Measurements from ENCODE around the gene ADAMTSL5.

The ADAMTSL5 gene

GRCh38 chr19:1495051-1495798 is 17.6 kb downstream of the ADAMTSL5 start:
- DNase-seq = no peak

GRCh38 chr19:1494115-1494815 is 18.6 kb downstream of the ADAMTSL5 start:
- no peak for DNase-seq

- DNase-seq = no peak
Measured at GRCh38 chr19:1492474-1493006, 20.3 kb downstream of the ADAMTSL5 start.

GRCh38 chr19:1491849-1492170 is 21.0 kb downstream of the ADAMTSL5 start:
- no peak for DNase-seq

GRCh38 chr19:1491114-1491848 is 21.5 kb downstream of the ADAMTSL5 start, which contains the start of gene REEP6:
REEP6 (plus strand) TSS chr19:1491181; CDS start chr19:1491270, 89 bp downstream.
- no peak for DNase-seq

GRCh38 chr19:1490311-1491113 is 22.3 kb downstream of the ADAMTSL5 start, which contains the start of gene PCSK4:
PCSK4 (minus strand) TSS chr19:1490350; CDS start chr19:1490346, 4 bp downstream.
- DNase-seq = peak; percentile 98 to 99

GRCh38 chr19:1489463-1490310 is 23.1 kb downstream of the ADAMTSL5 start:
- DNase-seq = no peak

GRCh38 chr19:1488282-1488601 is 24.6 kb downstream of the ADAMTSL5 start:
- no peak for DNase-seq

- DNase-seq = no peak
Measured at GRCh38 chr19:1487576-1488281, 25.1 kb downstream of the ADAMTSL5 start.

GRCh38 chr19:1486720-1487575 is 25.9 kb downstream of the ADAMTSL5 start:
- DNase-seq = no peak

- no peak for DNase-seq
Measured at GRCh38 chr19:1483979-1484428, 28.8 kb downstream of the ADAMTSL5 start.

- no peak for DNase-seq
Measured at GRCh38 chr19:1483131-1483978, 29.5 kb downstream of the ADAMTSL5 start.

GRCh38 chr19:1482361-1483130 is 30.3 kb downstream of the ADAMTSL5 start:
- DNase-seq = no peak

- no peak for DNase-seq
Measured at GRCh38 chr19:1481893-1482360, 30.9 kb downstream of the ADAMTSL5 start.

- DNase-seq = no peak
Measured at GRCh38 chr19:1481224-1481892, 31.5 kb downstream of the ADAMTSL5 start.

- peak; percentile 92 to 93 for DNase-seq
Measured at GRCh38 chr19:1478934-1479707, 33.7 kb downstream of the ADAMTSL5 start, which contains the start of gene C19orf25. C19orf25 (minus strand) TSS chr19:1479215; CDS start chr19:1478903, 312 bp downstream.

Data from CD4-positive, alpha-beta T cell treated with Interleukin-4 for 1 hour (primary cell).